ENCODE measurements around the gene SPDYE1.
"Not testable (repeated sequence)": the region's sequence is repeated elsewhere in the genome, so short reads cannot be mapped to it uniquely, and the experiment has no call there.

The SPDYE1 gene

GRCh38 chr7:43974033-43974573, 23.6 kb upstream of the SPDYE1 start:
- H3K4me3 ChIP-seq (ENCODE audit: low read length in 2 of 2); H3K4me1 ChIP-seq (ENCODE audit: control insufficient read depth, insufficient read depth, low read length); H3K27ac ChIP-seq (ENCODE audit: low read length); H3K36me3 ChIP-seq (ENCODE audit: control insufficient read depth in 2 of 2, insufficient read depth in 2 of 2, low read length in 2 of 2); H3K9me3 ChIP-seq (ENCODE audit: control insufficient read depth in 2 of 2, low read length in 2 of 2); H3K9ac ChIP-seq (ENCODE audit: low read length in 2 of 2); H3K27me3 ChIP-seq (ENCODE audit: control insufficient read depth in 1 of 2, insufficient read depth in 2 of 2, low read length in 2 of 2): not testable (repeated sequence)

- H3K4me3 ChIP-seq (ENCODE audit: low read length in 2 of 2); H3K27ac ChIP-seq (ENCODE audit: low read length); H3K36me3 ChIP-seq (ENCODE audit: control insufficient read depth in 2 of 2, insufficient read depth in 2 of 2, low read length in 2 of 2); H3K27me3 ChIP-seq (ENCODE audit: control insufficient read depth in 1 of 2, insufficient read depth in 2 of 2, low read length in 2 of 2); H3K4me1 ChIP-seq (ENCODE audit: control insufficient read depth, insufficient read depth, low read length); H3K9me3 ChIP-seq (ENCODE audit: control insufficient read depth in 2 of 2, low read length in 2 of 2); H3K9ac ChIP-seq (ENCODE audit: low read length in 2 of 2): not testable (repeated sequence)
Measured at GRCh38 chr7:43974725-43975482, 22.8 kb upstream of the SPDYE1 start.

GRCh38 chr7:43977525-43977924, 20.2 kb upstream of the SPDYE1 start:
- H3K4me3 ChIP-seq (ENCODE audit: low read length in 2 of 2) = no peak overlapping the region
- no peaks in the 10 kb centered on the region for H3K27me3 ChIP-seq (ENCODE audit: control insufficient read depth in 1 of 2, insufficient read depth in 2 of 2, low read length in 2 of 2)
- no peak overlapping the region for H3K27ac ChIP-seq (ENCODE audit: low read length)
- H3K36me3 ChIP-seq (ENCODE audit: control insufficient read depth in 2 of 2, insufficient read depth in 2 of 2, low read length in 2 of 2) = no peaks in the 10 kb centered on the region
- H3K9ac ChIP-seq (ENCODE audit: low read length in 2 of 2) = no peak overlapping the region
- no peaks in the 10 kb centered on the region for H3K4me1 ChIP-seq (ENCODE audit: control insufficient read depth, insufficient read depth, low read length)
- no peaks in the 10 kb centered on the region for H3K9me3 ChIP-seq (ENCODE audit: control insufficient read depth in 2 of 2, low read length in 2 of 2)

- H3K4me3 ChIP-seq (ENCODE audit: low read length in 2 of 2); H3K9ac ChIP-seq (ENCODE audit: low read length in 2 of 2); H3K9me3 ChIP-seq (ENCODE audit: control insufficient read depth in 2 of 2, low read length in 2 of 2); H3K4me1 ChIP-seq (ENCODE audit: control insufficient read depth, insufficient read depth, low read length); H3K27ac ChIP-seq (ENCODE audit: low read length); H3K27me3 ChIP-seq (ENCODE audit: control insufficient read depth in 1 of 2, insufficient read depth in 2 of 2, low read length in 2 of 2); H3K36me3 ChIP-seq (ENCODE audit: control insufficient read depth in 2 of 2, insufficient read depth in 2 of 2, low read length in 2 of 2): not testable (repeated sequence)
Measured at GRCh38 chr7:43978102-43978501, 19.6 kb upstream of the SPDYE1 start.

DNA sequence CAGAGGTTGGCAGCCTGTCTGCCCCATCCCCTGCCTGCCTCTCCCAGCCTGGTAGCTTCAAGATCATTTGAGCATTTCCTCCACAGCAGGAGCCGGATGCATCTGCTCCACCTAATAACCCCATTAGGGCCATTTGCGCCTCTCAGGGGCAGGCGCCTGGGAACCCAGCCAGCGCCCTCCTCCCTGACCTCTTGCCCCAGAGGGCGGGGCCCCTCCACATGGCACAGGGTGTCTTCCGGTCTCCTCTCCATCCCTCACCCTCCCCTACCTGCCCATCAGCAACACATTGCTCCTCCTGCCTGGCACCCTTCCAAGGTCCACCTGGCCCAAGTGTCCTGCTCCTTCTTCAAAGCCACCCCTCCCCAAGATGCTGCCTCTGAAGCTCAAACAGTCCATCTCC, 14.8 kb upstream of the SPDYE1 start:
- H3K4me3 ChIP-seq (ENCODE audit: low read length in 2 of 2); H3K36me3 ChIP-seq (ENCODE audit: control insufficient read depth in 2 of 2, insufficient read depth in 2 of 2, low read length in 2 of 2); H3K4me1 ChIP-seq (ENCODE audit: control insufficient read depth, insufficient read depth, low read length); H3K9ac ChIP-seq (ENCODE audit: low read length in 2 of 2); H3K27me3 ChIP-seq (ENCODE audit: control insufficient read depth in 1 of 2, insufficient read depth in 2 of 2, low read length in 2 of 2); H3K9me3 ChIP-seq (ENCODE audit: control insufficient read depth in 2 of 2, low read length in 2 of 2); H3K27ac ChIP-seq (ENCODE audit: low read length): not testable (repeated sequence)

DNA sequence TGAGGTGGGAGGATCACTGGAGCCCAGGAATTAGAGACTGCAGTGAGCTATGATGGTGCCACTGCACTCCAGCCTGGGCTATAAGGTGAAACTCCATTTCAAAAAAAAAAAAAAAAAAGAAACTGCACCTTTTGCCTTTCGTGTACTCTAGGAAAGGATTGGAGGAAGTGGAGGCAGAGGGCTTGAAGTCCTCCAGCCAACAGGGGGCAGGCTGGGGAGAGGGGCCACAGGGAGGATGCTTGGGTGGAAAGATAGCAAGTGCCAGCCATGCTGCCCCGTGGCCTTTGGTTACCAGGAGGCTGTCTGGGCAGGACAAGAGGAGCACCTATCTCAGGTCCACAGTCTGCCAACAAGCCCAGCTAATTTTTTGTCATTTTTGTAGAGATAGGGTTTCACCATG, 14.0 kb upstream of the SPDYE1 start:
- H3K9me3 ChIP-seq (ENCODE audit: control insufficient read depth in 2 of 2, low read length in 2 of 2); H3K4me3 ChIP-seq (ENCODE audit: low read length in 2 of 2); H3K27ac ChIP-seq (ENCODE audit: low read length); H3K27me3 ChIP-seq (ENCODE audit: control insufficient read depth in 1 of 2, insufficient read depth in 2 of 2, low read length in 2 of 2); H3K4me1 ChIP-seq (ENCODE audit: control insufficient read depth, insufficient read depth, low read length); H3K36me3 ChIP-seq (ENCODE audit: control insufficient read depth in 2 of 2, insufficient read depth in 2 of 2, low read length in 2 of 2); H3K9ac ChIP-seq (ENCODE audit: low read length in 2 of 2): not testable (repeated sequence)

DNA sequence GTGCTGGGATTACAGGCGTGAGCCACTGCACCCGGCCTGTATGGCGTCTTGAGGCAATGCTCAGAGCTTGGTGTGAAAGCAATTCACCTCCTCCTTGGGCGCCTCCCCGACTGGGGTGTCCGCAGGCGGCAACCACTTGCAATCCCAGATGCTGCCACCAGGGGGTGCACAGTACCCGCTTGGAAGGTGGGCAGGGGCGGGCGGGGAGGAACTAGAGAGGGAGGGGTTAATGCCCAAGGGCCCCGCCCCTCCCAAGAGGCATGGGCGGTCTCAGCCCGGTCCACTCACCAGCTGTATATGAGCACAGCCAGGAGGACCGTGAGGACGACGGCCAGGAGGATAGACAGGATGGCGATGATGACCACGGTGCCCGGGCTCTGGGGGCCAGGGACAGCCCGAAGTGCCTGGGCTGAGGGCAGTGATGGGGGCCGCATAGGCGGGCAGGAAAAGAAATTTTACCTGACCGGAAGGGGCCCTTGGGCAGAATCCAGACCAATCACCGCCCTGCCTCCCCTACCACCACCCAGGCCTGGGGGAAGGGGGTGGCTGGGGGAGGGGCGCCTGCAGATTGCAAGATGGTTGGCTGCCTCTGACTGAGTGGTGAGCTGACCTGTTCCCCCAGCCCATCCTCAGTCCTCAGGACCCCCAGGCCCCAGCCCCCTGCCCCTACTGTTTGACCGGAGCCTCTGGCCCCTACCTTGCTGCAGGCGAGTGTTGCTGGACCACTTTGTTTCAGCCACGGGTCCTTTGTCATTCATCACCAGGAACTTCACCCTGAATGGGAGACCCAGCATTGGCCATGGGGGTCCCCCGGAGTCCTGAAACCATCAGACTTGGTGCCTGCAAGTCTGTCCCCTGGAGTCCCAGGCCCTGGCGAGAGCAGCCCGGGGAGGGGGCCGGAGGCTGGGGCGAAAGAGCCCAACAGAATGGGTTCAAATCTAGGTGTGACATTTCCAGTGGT, 11.5 kb upstream of the SPDYE1 start:
- H3K9me3 ChIP-seq (ENCODE audit: control insufficient read depth in 2 of 2, low read length in 2 of 2); H3K4me1 ChIP-seq (ENCODE audit: control insufficient read depth, insufficient read depth, low read length); H3K27me3 ChIP-seq (ENCODE audit: control insufficient read depth in 1 of 2, insufficient read depth in 2 of 2, low read length in 2 of 2); H3K9ac ChIP-seq (ENCODE audit: low read length in 2 of 2); H3K27ac ChIP-seq (ENCODE audit: low read length); H3K36me3 ChIP-seq (ENCODE audit: control insufficient read depth in 2 of 2, insufficient read depth in 2 of 2, low read length in 2 of 2); H3K4me3 ChIP-seq (ENCODE audit: low read length in 2 of 2): not testable (repeated sequence)

- not testable (repeated sequence) for H3K9ac ChIP-seq (ENCODE audit: low read length in 2 of 2); H3K27ac ChIP-seq (ENCODE audit: low read length); H3K36me3 ChIP-seq (ENCODE audit: control insufficient read depth in 2 of 2, insufficient read depth in 2 of 2, low read length in 2 of 2); H3K4me3 ChIP-seq (ENCODE audit: low read length in 2 of 2); H3K27me3 ChIP-seq (ENCODE audit: control insufficient read depth in 1 of 2, insufficient read depth in 2 of 2, low read length in 2 of 2); H3K4me1 ChIP-seq (ENCODE audit: control insufficient read depth, insufficient read depth, low read length); H3K9me3 ChIP-seq (ENCODE audit: control insufficient read depth in 2 of 2, low read length in 2 of 2)
Measured at GRCh38 chr7:43987476-43987875, 10.2 kb upstream of the SPDYE1 start.

DNA sequence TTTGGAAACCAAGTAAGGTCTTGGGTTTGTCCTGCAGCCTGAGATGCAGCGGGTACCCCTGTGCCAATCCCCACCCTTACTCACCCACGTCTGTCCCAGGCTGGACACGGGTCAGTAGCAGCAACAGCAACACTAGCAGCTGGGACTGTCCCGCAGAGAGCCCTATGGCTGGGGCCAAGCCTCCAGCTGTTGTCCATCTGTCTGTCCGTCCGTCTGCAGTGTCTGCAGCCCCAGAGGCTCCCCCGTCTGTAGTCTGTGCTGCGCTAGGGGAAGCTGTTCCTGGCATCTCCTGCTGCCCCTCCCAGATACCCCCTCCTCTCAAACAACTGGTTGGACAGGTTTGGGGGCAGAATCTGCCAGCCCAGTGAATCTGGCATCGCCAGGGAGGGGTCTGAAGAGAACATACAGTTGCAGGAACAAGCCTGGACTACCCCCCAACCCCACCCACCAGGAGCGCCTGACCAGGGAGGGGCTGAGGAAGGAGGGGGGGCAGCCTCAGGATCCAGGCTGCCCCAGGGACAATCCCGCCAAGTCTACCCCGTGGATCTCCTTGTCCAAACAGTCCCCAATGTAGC, 7.6 kb upstream of the SPDYE1 start:
- H3K27me3 ChIP-seq (ENCODE audit: control insufficient read depth in 1 of 2, insufficient read depth in 2 of 2, low read length in 2 of 2); H3K27ac ChIP-seq (ENCODE audit: low read length); H3K36me3 ChIP-seq (ENCODE audit: control insufficient read depth in 2 of 2, insufficient read depth in 2 of 2, low read length in 2 of 2); H3K4me3 ChIP-seq (ENCODE audit: low read length in 2 of 2); H3K9ac ChIP-seq (ENCODE audit: low read length in 2 of 2); H3K9me3 ChIP-seq (ENCODE audit: control insufficient read depth in 2 of 2, low read length in 2 of 2); H3K4me1 ChIP-seq (ENCODE audit: control insufficient read depth, insufficient read depth, low read length): not testable (repeated sequence)

GRCh38 chr7:43990829-43991228, 6.9 kb upstream of the SPDYE1 start:
- not testable (repeated sequence) for H3K27ac ChIP-seq (ENCODE audit: low read length); H3K4me3 ChIP-seq (ENCODE audit: low read length in 2 of 2); H3K36me3 ChIP-seq (ENCODE audit: control insufficient read depth in 2 of 2, insufficient read depth in 2 of 2, low read length in 2 of 2); H3K4me1 ChIP-seq (ENCODE audit: control insufficient read depth, insufficient read depth, low read length); H3K27me3 ChIP-seq (ENCODE audit: control insufficient read depth in 1 of 2, insufficient read depth in 2 of 2, low read length in 2 of 2); H3K9ac ChIP-seq (ENCODE audit: low read length in 2 of 2); H3K9me3 ChIP-seq (ENCODE audit: control insufficient read depth in 2 of 2, low read length in 2 of 2)
